Measurements from ENCODE around the gene SETDB2. TPM values are rescaled to one million over a fixed set of nuclear protein-coding genes. Genes with fewer than 3 reads are reported as not detected.

The SETDB2 gene
- total and polyA plus RNA-seq, 2 of the 13 experiments (the other 11 are each of a cell fraction or from before 2014, with no cell fraction given): 8.1 to 8.7 TPM

GRCh38 chr13:49444524-49445395, 686 bp downstream of the SETDB2 start:
- ATAC-seq (peak; percentile 49), DNase-seq (ENCODE audit: low spot score) (peak; percentile 31), FAIRE-seq (peak; percentile 37)
- Histone ChIP-seq H4K20me1 (ENCODE audit: insufficient read depth, low read length) (no peaks in the 10 kb centered on the region), H3K79me2 (ENCODE audit: insufficient read depth, low read length) (peaks cover 32% of the 10 kb centered on the region), H3K9ac (ENCODE audit: insufficient read depth, low read depth, low read length) (peak overlapping the region; percentile 75), H3K9me3 (ENCODE audit: low read length) (no peaks in the 10 kb centered on the region), H3K27me3 (ENCODE audit: control insufficient read depth in 1 of 2, insufficient read depth in 2 of 2, low read length in 2 of 2) (no peaks in the 10 kb centered on the region; a peak in 1 of 5 replicates), H3K4me2 (ENCODE audit: low read depth, low read length) (peak overlapping the region; percentile 71), H3K4me1 (ENCODE audit: insufficient read depth, low read length) (peaks cover 38% of the 10 kb centered on the region), H3K36me3 (replicated peaks in 1 of 2; ENCODE audit: control insufficient read depth in 1 of 2, insufficient read depth in 2 of 2, low read length in 2 of 2) (no peaks in the 10 kb centered on the region), H3K27ac (ENCODE audit: extremely low read length, insufficient read depth, low read length) (peak overlapping the region; percentile 87), H3K4me3 (replicated peaks in 1 of 3; ENCODE audit: insufficient read depth in 1 of 3, low read depth in 2 of 3, low read length in 3 of 3) (peak overlapping the region; percentile 71 to 89 (median 83)), H2AFZ (ENCODE audit: low read length) (peak overlapping the region; percentile 35)
- ChIA-PET POLR2A (interaction anchor here (0.7 to 4.2 kb wide), 20 partner anchors 7 to 553 kb away, joined by 3 to 123 read pairs (median 6); partner anchors contain the start of genes EBPL, PHF11 and RCBTB1), CTCF (ENCODE audit: low intra/inter-chr PET ratio, low total read pairs) (no interaction called here)
- in situ Hi-C loops (cut with HindIII; ENCODE audit: extremely low pct_ligation_motif_present, low pct_unique_long_range_greater_than_20kb) (no loop called here), intact Hi-C loops (cut with micrococcal nuclease; ENCODE audit: unreplicated experiment) (loop anchor here (1.0 to 5.0 kb wide), 3 partner anchors 22 to 163 kb away; no protein-coding TSS in a partner anchor)
- WGBS (ENCODE audit: low lambda C conversion rate): under 1% methylated on average over 15 of the region's 29 CpGs
- TSS peak; percentile 69 for BruUV-seq (replicated peaks)
- TF ChIP-seq ZNF292 (CRISPR knock-in tag; IDR thresholded peaks at IDR 0.05; ENCODE audit: borderline replicate concordance, low read depth) (0 out of 2 replicates have a peak, but pooled peaks have one; percentile 32), HES4 (CRISPR knock-in tag; IDR thresholded peaks at IDR 0.05; ENCODE audit: borderline replicate concordance) (0 out of 2 replicates have a peak, but pooled peaks have one; percentile 56), AFF4 (CRISPR knock-in tag; IDR thresholded peaks at IDR 0.05) (0 out of 2 replicates have a peak, but pooled peaks have one; percentile 21), SAFB2 (CRISPR knock-in tag; IDR thresholded peaks at IDR 0.05; ENCODE audit: borderline replicate concordance, low read depth) (no peak), ZNF564 (CRISPR knock-in tag; IDR thresholded peaks at IDR 0.05) (0 out of 2 replicates have a peak, but pooled peaks have one; percentile 6), POLR2AphosphoS2 (IDR thresholded peaks at IDR 0.05; ENCODE audit: low read depth, low read length) (no peak), ZNF512B (CRISPR knock-in tag; IDR thresholded peaks at IDR 0.05; ENCODE audit: borderline replicate concordance) (0 out of 2 replicates have a peak, but pooled peaks have one; percentile 3), ZBTB37 (CRISPR knock-in tag; IDR thresholded peaks at IDR 0.05) (0 out of 2 replicates have a peak, but pooled peaks have one; percentile 17), ZNF234 (CRISPR knock-in tag; conservative IDR thresholded peaks at IDR 0.05) (no peak), NR2C2 (CRISPR knock-in tag; IDR thresholded peaks at IDR 0.05; ENCODE audit: borderline replicate concordance) (peak; percentile 86), ELF4 (CRISPR knock-in tag; IDR thresholded peaks at IDR 0.05; ENCODE audit: borderline replicate concordance) (no peak)
